ENCODE data around the gene NUP205.

Gene NUP205

GRCh38 chr7:135512135-135512887 is 45.4 kb upstream of the NUP205 start:
- TF ChIP-seq CTCF (IDR thresholded peaks at IDR 0.05): no peak
- H3K4me3 ChIP-seq: no peak overlapping the region
- H3K27ac ChIP-seq: no peak overlapping the region
- DNase-seq (ENCODE audit: low spot score): no peak

DNA sequence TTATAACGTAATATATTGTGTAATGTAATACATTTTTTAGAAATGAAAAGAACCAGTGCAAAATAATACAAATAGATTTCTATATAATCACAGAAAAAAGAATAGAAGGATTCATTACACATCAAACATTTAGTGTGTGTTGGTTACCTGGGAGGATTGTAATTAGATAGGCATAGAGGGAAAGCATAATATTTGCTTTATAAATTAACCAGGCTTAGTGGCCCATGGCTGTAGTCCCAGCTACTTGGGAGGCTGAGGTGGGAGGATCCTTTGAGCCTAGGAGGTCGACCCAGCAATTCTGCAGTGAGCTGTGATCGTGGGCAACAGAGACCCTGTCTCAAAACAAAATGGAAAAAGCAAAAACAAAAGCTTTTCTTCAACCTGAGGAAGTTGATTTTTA is 42.9 kb upstream of the NUP205 start:
- no peak for DNase-seq (ENCODE audit: low spot score)
- Histone ChIP-seq H3K4me3 (no peak overlapping the region), H3K27ac (no peak overlapping the region)
- TF ChIP-seq CTCF (IDR thresholded peaks at IDR 0.05): no peak

DNA sequence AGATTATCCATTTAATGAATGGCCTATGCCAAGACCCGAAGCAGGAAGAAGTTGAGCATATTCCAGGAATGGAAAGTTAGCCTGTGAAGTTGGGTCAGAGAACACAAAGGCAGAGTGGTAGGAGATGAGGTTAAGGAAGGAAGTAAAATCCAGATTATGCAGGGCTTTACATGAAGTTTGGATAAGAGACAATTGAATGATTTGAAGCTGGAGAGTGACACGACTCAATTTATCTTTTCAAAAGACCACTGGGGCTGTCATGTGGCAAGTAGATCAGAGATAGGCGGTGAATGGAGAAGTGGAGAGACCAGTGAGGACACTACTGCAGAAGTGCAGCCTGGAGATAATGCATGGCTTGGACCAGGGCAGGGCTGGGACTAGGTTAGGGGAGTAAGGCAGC is 40.7 kb upstream of the NUP205 start:
- no peak for TF ChIP-seq CTCF (IDR thresholded peaks at IDR 0.05)
- DNase-seq (ENCODE audit: low spot score): no peak
- H3K27ac ChIP-seq: no peak overlapping the region

GRCh38 chr7:135518748-135519147 is 39.0 kb upstream of the NUP205 start:
- no peak for TF ChIP-seq CTCF (IDR thresholded peaks at IDR 0.05)
- Histone ChIP-seq H3K27ac (no peak overlapping the region), H3K4me3 (no peak overlapping the region)
- DNase-seq (ENCODE audit: low spot score): no peak

More for the DNA sequence above, 40.7 kb upstream of the NUP205 start:
- no peak overlapping the region for H3K4me3 ChIP-seq

DNA sequence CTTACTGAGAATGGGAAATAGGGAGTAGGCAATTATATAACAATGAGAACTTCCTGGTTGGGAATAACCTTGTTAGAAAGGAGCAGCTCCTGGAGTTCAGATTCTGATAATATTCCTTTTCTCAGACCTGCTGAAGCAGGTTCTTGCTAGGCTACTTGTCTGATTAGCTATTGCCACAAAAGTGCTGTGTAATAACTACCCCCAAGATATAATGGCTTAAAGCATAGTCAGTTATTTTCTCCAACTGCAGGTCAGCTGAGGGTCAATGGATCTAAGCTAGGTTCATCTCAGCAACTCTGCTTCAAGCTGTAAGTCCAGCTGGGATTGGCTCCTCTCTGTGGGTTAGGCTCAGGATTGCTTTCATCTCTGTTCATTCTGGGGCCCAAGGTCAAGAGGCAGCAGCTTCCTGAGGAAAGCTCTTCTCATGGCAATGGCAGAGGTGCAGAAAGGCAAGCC is 38.5 kb upstream of the NUP205 start:
- no peak for TF ChIP-seq CTCF (IDR thresholded peaks at IDR 0.05)
- no peak for DNase-seq (ENCODE audit: low spot score)
- no peak overlapping the region for H3K27ac ChIP-seq
- H3K4me3 ChIP-seq: no peak overlapping the region

DNA sequence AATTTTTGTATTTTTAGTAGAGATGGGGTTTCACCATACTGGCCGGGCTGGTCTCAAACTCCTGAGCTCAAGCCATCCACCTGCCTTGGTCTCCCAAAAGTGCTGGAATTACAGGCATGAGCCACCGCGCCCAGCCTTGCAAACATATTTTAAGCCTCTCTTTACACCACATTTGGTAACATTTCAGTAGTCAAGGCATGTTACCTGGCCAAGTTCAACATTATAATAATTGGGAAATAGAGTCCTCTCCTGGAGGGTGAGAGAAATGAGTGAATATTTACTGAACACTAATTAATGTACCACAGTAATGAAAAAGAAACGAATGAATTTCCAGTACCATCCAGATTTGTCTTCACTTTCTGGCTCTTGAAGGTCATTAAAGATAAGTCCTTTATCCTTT is 37.8 kb upstream of the NUP205 start:
- Histone ChIP-seq H3K4me3 (no peak overlapping the region), H3K27ac (no peak overlapping the region)
- no peak for TF ChIP-seq CTCF (IDR thresholded peaks at IDR 0.05)
- no peak for DNase-seq (ENCODE audit: low spot score)

- no peak for TF ChIP-seq CTCF (IDR thresholded peaks at IDR 0.05)
- no peak for DNase-seq (ENCODE audit: low spot score)
- no peak overlapping the region for H3K27ac ChIP-seq
- H3K4me3 ChIP-seq: no peak overlapping the region
These were observed 35.2 kb upstream of the NUP205 start for GRCh38 chr7:135522509-135522908.

All from coronary artery (tissue), 2 donors.